GM18511 (cell line): ENCODE measurements around the gene POM121L12.

Experiments
- ATAC-seq: cut with Tn5 transposase; IDR thresholded peaks from one replicate; pipeline ENCODE4 v1.9.1; 2021; ENCODE audit warnings: mild to moderate bottlenecking, moderate library complexity; ENCODE audit not compliant: unreplicated experiment

Gene POM121L12

GRCh38 chr7:53035499-53036412, at the start of gene POM121L12:
TSS of gene POM121L12 (plus strand) at chr7:53035633. CDS start at chr7:53035672, 39 bp downstream.
- no peak for ATAC-seq

- ATAC-seq: no peak
These were observed 43.4 kb upstream of the POM121L12 start for GRCh38 chr7:52992001-52992400.

- no peak for ATAC-seq
These were observed 42.8 kb upstream of the POM121L12 start for GRCh38 chr7:52992479-52993162.

- ATAC-seq: no peak
These were observed 39.8 kb upstream of the POM121L12 start for GRCh38 chr7:52995676-52996075.

GRCh38 chr7:53001221-53001620, 34.2 kb upstream of the POM121L12 start:
- no peak for ATAC-seq

- ATAC-seq: no peak
These were observed 33.0 kb upstream of the POM121L12 start for GRCh38 chr7:53002389-53002788.

- ATAC-seq: no peak
These were observed 31.6 kb upstream of the POM121L12 start for GRCh38 chr7:53003653-53004445.

GRCh38 chr7:53013925-53014324, 21.5 kb upstream of the POM121L12 start:
- ATAC-seq: no peak

GRCh38 chr7:53015463-53015862, 20.0 kb upstream of the POM121L12 start:
- ATAC-seq: no peak

GRCh38 chr7:53022893-53023292, 12.5 kb upstream of the POM121L12 start:
- ATAC-seq: no peak

GRCh38 chr7:53048638-53049037, 13.2 kb downstream of the POM121L12 start:
- no peak for ATAC-seq

GRCh38 chr7:53050433-53050832, 15.0 kb downstream of the POM121L12 start:
- ATAC-seq: no peak

- ATAC-seq: no peak
These were observed 24.2 kb downstream of the POM121L12 start for GRCh38 chr7:53059591-53059990.

- no peak for ATAC-seq
These were observed 24.6 kb downstream of the POM121L12 start for GRCh38 chr7:53060066-53060465.

- ATAC-seq: no peak
These were observed 27.4 kb downstream of the POM121L12 start for GRCh38 chr7:53062796-53063195.

- ATAC-seq: no peak
These were observed 33.2 kb downstream of the POM121L12 start for GRCh38 chr7:53068673-53069072.

GRCh38 chr7:53070883-53071282, 35.5 kb downstream of the POM121L12 start:
- ATAC-seq: no peak
